ENCODE results near the gene DOK6.
A peak's percentile ranks its signal among the peaks of the same experiment; 100 is the strongest.
"Not testable (repeated sequence)": the region's sequence is repeated elsewhere in the genome, so short reads cannot be mapped to it uniquely, and the experiment has no call there.

The DOK6 gene

DNA sequence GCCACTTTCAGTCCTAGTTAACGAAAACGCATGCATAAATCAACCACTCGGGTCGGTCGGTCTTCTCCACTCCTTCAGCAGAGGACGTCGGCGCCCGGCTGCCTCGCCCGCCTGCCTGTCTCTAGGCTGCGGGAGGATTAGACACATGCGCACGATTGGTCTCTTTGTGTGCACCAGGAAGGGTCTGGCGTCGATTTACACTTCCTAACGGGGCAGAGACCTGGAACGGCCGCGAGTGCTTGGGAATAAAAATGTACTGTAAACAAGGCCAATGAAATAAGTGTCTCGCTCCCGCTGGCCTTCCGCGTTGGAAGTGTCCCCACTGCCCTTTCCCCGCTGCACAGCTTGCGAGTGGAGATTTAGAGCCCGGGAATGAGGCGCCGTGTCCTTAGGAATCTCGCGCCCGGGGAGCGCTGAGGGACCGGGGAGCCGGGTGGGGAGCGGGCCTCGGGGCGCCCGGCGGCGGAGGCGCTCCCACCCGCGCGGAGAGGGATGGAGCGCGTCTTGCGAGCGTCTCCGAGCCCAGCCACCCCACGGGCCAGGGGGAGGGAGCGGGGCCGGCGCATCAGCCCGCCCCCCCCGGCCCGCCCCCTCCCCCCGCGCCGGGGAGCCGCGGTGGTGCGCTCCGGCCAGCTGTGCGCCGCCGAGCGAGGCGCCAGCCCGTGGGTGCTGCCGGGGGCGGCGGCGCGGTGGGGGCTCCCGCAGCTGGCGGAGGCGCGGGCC lies at the start of gene DOK6:
TSS of gene DOK6 (plus strand) at position 636 of the 723 bp plus-strand sequence.
- DNase-seq (ENCODE audit: low read depth) = peak; percentile 67

GRCh38 chr18:69353023-69353422 lies 47.7 kb upstream of the DOK6 start:
- no peak for DNase-seq (ENCODE audit: low read depth)

GRCh38 chr18:69357590-69357989 lies 43.1 kb upstream of the DOK6 start:
- no peak for DNase-seq (ENCODE audit: low read depth)

GRCh38 chr18:69358212-69358895 lies 42.3 kb upstream of the DOK6 start:
- no peak for DNase-seq (ENCODE audit: low read depth)

DNA sequence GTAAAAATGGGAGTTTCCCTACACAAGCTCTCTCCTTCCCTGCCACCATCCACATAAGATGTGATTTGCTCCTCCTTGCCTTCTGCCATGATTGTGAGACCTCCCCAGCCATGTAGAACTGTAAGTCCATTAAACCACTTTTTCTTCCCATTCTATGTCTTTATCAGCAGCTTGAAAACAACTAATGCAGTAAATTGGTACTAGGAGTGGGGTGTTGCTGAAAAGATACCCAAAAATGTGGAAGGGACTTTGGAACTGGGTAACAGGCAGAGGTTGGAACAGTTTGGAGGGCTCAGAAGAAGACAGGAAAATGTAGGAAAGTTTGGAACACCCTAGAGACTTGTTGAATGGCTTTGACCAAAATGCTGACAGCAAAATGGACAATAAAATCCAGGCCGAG lies 40.9 kb upstream of the DOK6 start:
- not testable (repeated sequence) for DNase-seq (ENCODE audit: low read depth)

- no peak for DNase-seq (ENCODE audit: low read depth)
Measured at GRCh38 chr18:69364930-69365329, 35.8 kb upstream of the DOK6 start.

GRCh38 chr18:69365658-69366057 lies 35.0 kb upstream of the DOK6 start:
- DNase-seq (ENCODE audit: low read depth) = no peak

DNA sequence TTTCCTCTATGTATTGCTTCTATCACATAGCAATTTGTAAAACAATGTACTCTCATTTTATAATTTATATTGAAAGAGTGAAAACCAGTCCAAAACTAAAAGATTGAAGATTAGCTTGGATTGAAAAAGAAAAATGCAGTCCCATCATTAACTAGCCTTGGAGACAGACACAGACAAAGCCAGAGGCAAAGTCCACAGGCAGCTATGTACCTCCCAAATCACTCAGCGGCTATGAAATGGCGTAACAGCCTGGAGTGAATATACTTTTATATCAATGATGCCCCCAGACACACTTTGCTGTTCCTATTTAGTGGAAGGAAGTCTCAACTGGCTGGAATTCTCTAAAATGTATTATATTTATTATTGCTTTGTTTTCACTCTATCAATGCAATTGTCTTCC lies 33.6 kb upstream of the DOK6 start:
- no peak for DNase-seq (ENCODE audit: low read depth)

DNA sequence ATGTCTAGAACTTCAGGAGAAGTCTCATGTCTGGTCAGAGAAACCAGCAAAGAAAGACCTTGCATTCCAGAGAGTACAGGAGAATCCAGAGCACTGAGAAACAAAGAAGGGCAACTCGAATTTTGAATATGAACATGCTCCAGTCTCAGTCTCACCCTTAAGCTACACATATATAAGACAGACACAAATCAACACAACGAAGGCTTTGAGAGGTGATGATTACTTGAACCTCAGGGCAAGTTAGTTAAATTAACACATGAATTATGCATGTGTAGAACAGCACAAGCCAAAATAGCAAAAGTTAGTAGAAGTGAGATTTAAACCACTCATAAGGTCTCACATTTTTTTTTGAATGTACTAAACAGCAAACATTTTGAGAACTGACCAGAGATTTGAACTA lies 29.0 kb upstream of the DOK6 start:
- no peak for DNase-seq (ENCODE audit: low read depth)

DNA sequence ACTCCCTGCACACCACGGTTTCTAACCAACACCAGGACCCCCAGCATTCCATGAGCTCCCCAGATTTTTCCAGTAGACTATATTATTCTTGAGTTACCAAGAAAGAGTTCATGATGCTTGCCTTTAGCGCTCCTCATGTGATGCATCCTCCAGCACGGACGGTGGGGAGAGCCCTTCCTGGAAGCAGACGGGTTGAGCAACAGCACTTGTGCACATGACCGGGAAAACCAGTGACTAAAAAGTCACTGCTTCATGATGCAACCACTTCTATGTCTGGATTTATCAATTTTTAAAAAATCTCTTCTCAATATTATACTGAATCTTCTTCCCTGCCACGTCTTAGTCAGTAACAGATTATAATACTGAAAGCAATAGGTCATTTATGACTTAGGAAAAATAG lies 20.4 kb upstream of the DOK6 start:
- DNase-seq (ENCODE audit: low read depth) = no peak

- peak; percentile 42 for DNase-seq (ENCODE audit: low read depth)
Measured at GRCh38 chr18:69383186-69383585, 17.5 kb upstream of the DOK6 start.

GRCh38 chr18:69387186-69387585 lies 13.5 kb upstream of the DOK6 start:
- DNase-seq (ENCODE audit: low read depth) = no peak

- no peak for DNase-seq (ENCODE audit: low read depth)
Measured at GRCh38 chr18:69388222-69388621, 12.5 kb upstream of the DOK6 start.

DNA sequence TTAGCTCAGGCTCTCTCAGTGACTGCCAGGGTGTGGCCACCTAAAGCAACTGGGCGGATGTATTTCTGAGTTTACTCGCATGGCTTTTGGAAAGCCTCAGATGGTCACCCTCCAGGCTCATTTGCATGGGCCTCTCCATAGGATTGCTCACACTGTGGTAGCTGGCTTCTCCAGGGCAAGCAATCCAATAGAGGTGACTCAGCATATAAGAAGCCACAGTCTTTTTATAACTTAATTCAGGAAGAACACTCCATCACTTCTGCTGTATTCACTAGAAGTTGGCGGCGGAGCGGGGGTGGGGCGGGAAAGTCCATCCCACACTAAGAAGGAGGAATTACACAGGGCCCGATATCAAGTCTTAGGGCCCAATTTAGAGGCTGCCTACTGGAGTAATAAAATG lies 3.6 kb upstream of the DOK6 start:
- DNase-seq (ENCODE audit: low read depth) = peak; percentile 11

DNA sequence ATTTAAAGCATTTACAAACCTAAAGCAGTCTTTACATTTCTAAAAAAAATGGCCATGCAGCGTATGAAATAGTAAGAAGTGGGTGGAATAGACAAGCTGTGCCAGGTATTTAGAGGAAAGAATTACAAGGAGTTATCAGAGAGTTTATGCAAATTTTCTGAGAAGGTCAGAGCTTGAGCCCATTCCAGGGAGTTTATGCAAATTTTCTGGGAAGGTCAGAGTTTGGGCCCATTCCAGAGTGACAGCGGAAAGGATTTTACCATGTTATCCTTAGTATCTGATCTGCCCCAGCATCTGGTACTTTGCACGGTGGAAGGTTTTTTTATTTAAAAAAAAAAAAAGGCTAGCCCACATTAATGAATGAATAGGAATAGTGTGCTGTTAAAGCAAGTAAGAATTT lies 1.4 kb upstream of the DOK6 start:
- DNase-seq (ENCODE audit: low read depth) = no peak

GRCh38 chr18:69400976-69401225 lies 213 bp downstream of the DOK6 start:
- no peak for DNase-seq (ENCODE audit: low read depth)

DNA sequence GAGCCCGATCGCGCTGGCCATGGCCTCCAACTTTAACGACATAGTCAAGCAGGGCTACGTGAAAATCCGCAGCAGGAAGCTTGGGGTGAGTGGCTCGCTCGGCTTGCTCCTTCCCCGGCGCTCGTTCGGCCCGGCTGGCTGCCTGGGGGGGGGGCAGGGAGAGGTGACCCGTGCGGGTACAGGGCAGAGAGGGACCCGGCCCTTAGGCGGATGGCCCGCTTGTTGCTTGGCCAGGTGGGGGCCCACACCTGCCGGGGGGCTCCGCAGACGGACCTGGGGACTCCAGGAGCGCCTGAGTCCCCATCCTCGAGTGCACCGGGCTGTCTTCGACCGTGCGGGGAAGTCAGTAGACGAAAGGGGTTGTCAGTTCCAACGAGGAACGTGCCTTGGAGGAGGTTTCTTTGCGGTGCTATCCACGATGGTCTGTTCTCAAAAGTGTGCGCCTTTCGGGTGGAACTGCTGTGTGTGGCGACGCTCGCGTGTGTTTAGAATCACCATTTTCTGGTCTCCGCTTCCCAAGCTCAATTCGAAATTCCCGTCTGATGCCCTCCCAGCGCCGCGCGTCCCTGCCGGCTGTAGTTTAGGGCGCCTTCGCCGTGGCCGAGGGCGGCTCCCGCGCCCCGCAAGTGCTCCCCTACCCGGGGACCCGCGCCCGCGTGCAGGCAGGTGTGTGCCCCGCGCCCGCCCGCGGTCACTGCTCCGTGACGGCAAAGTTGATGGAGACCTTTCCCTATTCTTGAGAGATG lies 711 bp downstream of the DOK6 start:
- peak; percentile 24 for DNase-seq (ENCODE audit: low read depth)

DNA sequence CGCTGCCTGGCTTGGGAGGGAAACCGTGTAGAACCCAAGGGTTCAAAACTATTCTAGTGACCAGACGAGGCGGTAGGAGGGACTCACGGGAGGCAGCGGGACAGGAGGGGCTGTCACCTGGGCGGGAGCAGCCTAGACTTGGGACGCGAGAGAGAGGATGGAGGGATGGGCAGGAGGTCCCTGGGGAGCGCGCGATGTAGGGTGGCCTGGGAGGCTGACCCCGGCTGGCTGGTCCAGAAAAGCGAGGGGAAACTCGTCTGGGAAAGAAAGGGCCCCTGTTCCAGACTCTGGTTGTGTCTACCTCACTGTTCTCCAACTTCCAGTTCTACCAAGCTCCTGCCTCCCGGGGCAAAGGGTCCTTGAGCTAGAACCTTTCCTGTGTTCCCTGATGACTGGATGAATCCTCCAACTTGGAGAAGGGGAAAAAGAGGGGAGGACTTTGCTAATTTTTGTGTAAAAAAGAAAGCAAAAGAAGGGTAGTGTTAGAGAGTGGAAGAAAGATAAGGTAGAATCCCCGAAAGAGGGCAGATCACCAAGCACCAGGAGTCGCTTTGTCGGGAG lies 1.4 kb downstream of the DOK6 start:
- no peak for DNase-seq (ENCODE audit: low read depth)

DNA sequence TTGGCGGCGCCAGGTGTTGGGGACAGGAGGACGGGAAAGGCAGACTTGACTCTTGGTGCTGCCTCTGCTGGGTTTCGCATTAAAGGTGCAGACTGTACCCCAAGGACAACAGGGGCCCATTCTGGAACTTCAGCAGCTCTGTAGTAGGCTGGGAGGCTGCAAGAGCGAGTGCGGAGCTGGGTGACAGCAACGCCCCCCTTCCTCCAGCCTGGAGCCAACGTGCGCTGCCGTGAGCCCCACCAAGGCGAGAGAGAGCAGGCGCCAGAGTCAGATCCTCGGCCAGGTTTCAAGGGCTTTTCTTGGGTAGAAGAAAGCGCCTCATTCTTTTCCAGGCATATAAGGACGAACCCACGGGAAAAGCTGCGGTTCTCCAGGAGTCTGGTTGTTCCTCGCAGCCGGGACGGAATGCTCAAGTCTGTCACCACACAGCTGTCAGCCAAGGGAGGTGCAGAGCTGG lies 1.9 kb downstream of the DOK6 start:
- no peak for DNase-seq (ENCODE audit: low read depth)

DNA sequence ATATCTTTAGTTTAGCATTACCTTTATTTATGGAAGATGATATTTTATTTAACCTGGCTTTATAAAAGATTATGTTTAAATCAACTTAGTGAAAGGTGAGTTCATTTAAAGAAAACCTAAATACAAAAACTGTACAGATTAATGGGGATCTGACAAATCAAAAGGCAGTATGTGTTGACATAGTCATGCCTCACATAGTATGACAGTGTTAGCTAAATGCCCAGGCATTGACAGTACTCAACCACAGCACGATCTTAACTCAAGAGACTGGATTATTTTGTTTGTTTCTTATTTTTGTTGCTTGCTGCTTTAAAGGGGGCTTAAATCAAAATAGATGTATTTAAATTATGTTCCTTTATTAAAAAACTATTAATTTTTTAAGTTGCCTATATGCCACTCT lies 7.8 kb downstream of the DOK6 start:
- no peak for DNase-seq (ENCODE audit: low read depth)

GRCh38 chr18:69411199-69411598 lies 10.5 kb downstream of the DOK6 start:
- DNase-seq (ENCODE audit: low read depth) = no peak

DNA sequence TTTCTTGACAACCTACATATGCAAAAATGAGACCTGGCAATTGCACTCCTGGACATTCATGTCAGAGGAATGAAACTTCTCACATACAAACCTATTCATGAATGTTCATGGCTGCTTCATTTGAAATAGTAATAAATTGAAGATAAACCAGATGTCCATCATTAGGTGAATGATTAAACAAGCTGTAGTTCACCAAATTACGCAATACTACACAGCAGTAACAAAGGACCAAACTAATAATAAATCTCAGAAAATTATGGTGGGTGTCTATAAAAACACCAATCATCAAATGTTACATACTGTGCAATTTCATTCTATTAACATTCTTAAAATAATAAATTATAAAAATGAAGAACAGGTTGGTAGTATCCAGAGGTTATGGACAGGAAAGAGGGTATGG lies 13.5 kb downstream of the DOK6 start:
- no peak for DNase-seq (ENCODE audit: low read depth)

GRCh38 chr18:69432847-69433246 lies 32.2 kb downstream of the DOK6 start:
- DNase-seq (ENCODE audit: low read depth) = peak; percentile 26
